CD14-positive monocyte (primary cell): ENCODE results near the gene SSPN. TPM values are rescaled to one million over a fixed set of nuclear protein-coding genes. Genes with fewer than 3 reads are reported as not detected.

ENCODE experiments used
- DNase-seq, 3 donors: peaks; one replicate each; pipeline ENCODE4 v3.0.0-alpha.2; 2011 to 2022
- H2AFZ ChIP-seq: 2 replicates; pipeline ENCODE4 v1.6.0; 2012; ENCODE audit warnings: mild to moderate bottlenecking, low read depth, low read length, inconsistent platforms; ENCODE audit not compliant: insufficient read depth, poor library complexity, severe bottlenecking
- H3K27ac ChIP-seq, 2 donors: 1 replicate in 1 of 2; 2 replicates in 1 of 2; pipeline ENCODE4 v1.5.1; 2012 to 2013; ENCODE audit warnings: low read length in 2 of 2, control low read depth in 1 of 2, inconsistent platforms in 1 of 2, low read depth in 1 of 2, mild to moderate bottlenecking in 1 of 2
- H3K27me3 ChIP-seq, 2 donors: one replicate each; pipeline versions ENCODE4 v1.6.0 to v1.6.1; 2011 to 2013; ENCODE audit warnings: low read length in 2 of 2; ENCODE audit not compliant: control insufficient read depth in 2 of 2, insufficient read depth in 2 of 2
- H3K36me3 ChIP-seq, 2 donors: replicated peaks in 1 of 2; 1 replicate in 1 of 2; 2 replicates in 1 of 2; pipeline versions ENCODE4 v1.5.1 to v1.6.1; 2012 to 2013; ENCODE audit warnings: low read length in 2 of 2, control low read depth in 1 of 2, inconsistent platforms in 1 of 2, mild to moderate bottlenecking in 1 of 2; ENCODE audit not compliant: insufficient read depth in 2 of 2, control insufficient read depth in 1 of 2
- H3K4me1 ChIP-seq, 2 donors: 1 replicate in 1 of 2; 2 replicates in 1 of 2; pipeline versions ENCODE4 v1.5.1 to v1.6.1; 2012 to 2013; ENCODE audit warnings: low read length in 2 of 2, control low read depth in 1 of 2, inconsistent platforms in 1 of 2, mild to moderate bottlenecking in 1 of 2, moderate library complexity in 1 of 2; ENCODE audit not compliant: insufficient read depth in 2 of 2, control insufficient read depth in 1 of 2
- H3K4me2 ChIP-seq: replicated peaks from 2 replicates; pipeline ENCODE3; 2012; ENCODE audit warnings: low read length, moderate library complexity, mild to moderate bottlenecking; ENCODE audit not compliant: poor library complexity, severe bottlenecking; ENCODE audit errors: extremely low read depth
- H3K4me3 ChIP-seq, 3 experiments: fragments of 200-600 bp in 1 of 3; sonication (generic) in 1 of 3; replicated peaks in 1 of 3; 1 replicate in 2 of 3; 2 replicates in 1 of 3; pipeline ENCODE4 v1.5.1; 2011 to 2013; ENCODE audit warnings: low read length in 3 of 3, mild to moderate bottlenecking in 3 of 3, control low read depth in 2 of 3, low read depth in 2 of 3, inconsistent platforms in 1 of 3, moderate library complexity in 1 of 3
- H3K79me2 ChIP-seq: 2 replicates; pipeline ENCODE4 v1.6.0; 2012; ENCODE audit warnings: mild to moderate bottlenecking, control low read depth, inconsistent platforms, low read length, moderate library complexity; ENCODE audit not compliant: insufficient read depth
- H3K9ac ChIP-seq: 2 replicates; pipeline ENCODE4 v1.6.0; 2017; ENCODE audit warnings: low read length, mild to moderate bottlenecking; ENCODE audit not compliant: insufficient read depth, poor library complexity, severe bottlenecking
- H3K9me3 ChIP-seq, 2 donors: replicated peaks in 1 of 2; 1 replicate in 1 of 2; 2 replicates in 1 of 2; pipeline versions ENCODE4 v1.5.1 to v1.6.1; 2012 to 2013; ENCODE audit warnings: low read length in 2 of 2, control low read depth in 1 of 2; ENCODE audit not compliant: control insufficient read depth in 1 of 2, insufficient read depth in 1 of 2
- H4K20me1 ChIP-seq: 2 replicates; pipeline ENCODE4 v1.6.0; 2012; ENCODE audit warnings: mild to moderate bottlenecking, low read length, control low read depth, moderate library complexity; ENCODE audit not compliant: insufficient read depth
- H3K27ac Mint-ChIP-seq, 7 donors: one replicate each; pipeline ENCODE4 v1.8.0; 2020; ENCODE audit warnings: mild to moderate bottlenecking in 7 of 7, mixed read lengths in 7 of 7, moderate library complexity in 6 of 7, inconsistent platforms in 2 of 7
- H3K27me3 Mint-ChIP-seq, 3 donors: one replicate each; pipeline ENCODE4 v1.8.0; 2021 to 2022; ENCODE audit warnings: low read depth in 3 of 3, mild to moderate bottlenecking in 3 of 3, mixed read lengths in 3 of 3, moderate library complexity in 3 of 3, inconsistent platforms in 1 of 3
- H3K36me3 Mint-ChIP-seq, 2 donors: one replicate each; pipeline ENCODE4 v1.8.0; 2020; ENCODE audit warnings: mixed read lengths in 2 of 2, inconsistent platforms in 1 of 2, mild to moderate bottlenecking in 1 of 2
- H3K4me1 Mint-ChIP-seq: one replicate; pipeline ENCODE4 v1.8.0; 2020; ENCODE audit warnings: mild to moderate bottlenecking, mixed read lengths
- H3K4me3 Mint-ChIP-seq, 2 donors: one replicate each; pipeline ENCODE4 v1.8.0; 2020; ENCODE audit warnings: mild to moderate bottlenecking in 2 of 2, mixed read lengths in 2 of 2, moderate library complexity in 1 of 2
- H3K9me3 Mint-ChIP-seq, 7 donors: one replicate each; pipeline ENCODE4 v1.8.0; 2020 to 2022; ENCODE audit warnings: mixed read lengths in 7 of 7, mild to moderate bottlenecking in 6 of 7, moderate library complexity in 6 of 7, inconsistent platforms in 2 of 7
- WGBS: methylation state at CpG from one replicate; pipeline ENCODE4 v1.1.5; 2013; ENCODE audit warnings: missing lambda C conversion rate; ENCODE audit not compliant: insufficient coverage; 5-methylcytosine and 5-hydroxymethylcytosine counted together
- intact Hi-C, 2 donors: fragments of 100-400 bp; cut with micrococcal nuclease; formaldehyde crosslinking; loops; one replicate each; pipeline versions ENCODE4 v1.15.0 to v1.15.1; 2023
- polyA plus RNA-seq, 3 donors: library from polyadenylated mRNA; depleted of rRNA in 1 of 3; unstranded in 2 of 3; stranded (reverse) in 1 of 3; fragments of 300-500 nt in 2 of 3; fragments of >200 nt in 1 of 3; fragmentation: Illumina TruSeq in 2 of 3; gene quantifications; 1 replicate in 2 of 3; 2 replicates in 1 of 3; pipeline ENCODE4 v1.2.3, GENCODE V29; 2012 to 2021
- TF ChIP-seq, protein P1 (sequence below): fragments of 200-600 bp; IDR thresholded peaks from one replicate; pipeline ENCODE4 v1.8.0; 2022; ENCODE audit warnings: antibody characterized with exemption, mild to moderate bottlenecking

SSPN gene
- polyA plus RNA-seq, 3 donors, result 0.15 TPM; not detected in 2

GRCh38 chr12:26177283-26177682 is 18.1 kb upstream of the SSPN start:
- H2AFZ ChIP-seq, result no peak overlapping the region
- intact Hi-C loops, result no loop called here
- H3K4me2 ChIP-seq, result no peak overlapping the region
- Mint-ChIP-seq H3K4me3 (no peak overlapping the region), H3K4me1 (no peaks in the 10 kb centered on the region), H3K36me3 (no peaks in the 10 kb centered on the region), H3K27ac (no peak overlapping the region), H3K9me3 (no peaks in the 10 kb centered on the region), H3K27me3 (peaks cover 2 to 6% (median 3%) of the 10 kb centered on the region in 3 donors)
- no peaks in the 10 kb centered on the region for H3K27me3 ChIP-seq
- H3K9ac ChIP-seq, result no peak overlapping the region
- no peaks in the 10 kb centered on the region for H4K20me1 ChIP-seq
- TF ChIP-seq, protein P1, sequence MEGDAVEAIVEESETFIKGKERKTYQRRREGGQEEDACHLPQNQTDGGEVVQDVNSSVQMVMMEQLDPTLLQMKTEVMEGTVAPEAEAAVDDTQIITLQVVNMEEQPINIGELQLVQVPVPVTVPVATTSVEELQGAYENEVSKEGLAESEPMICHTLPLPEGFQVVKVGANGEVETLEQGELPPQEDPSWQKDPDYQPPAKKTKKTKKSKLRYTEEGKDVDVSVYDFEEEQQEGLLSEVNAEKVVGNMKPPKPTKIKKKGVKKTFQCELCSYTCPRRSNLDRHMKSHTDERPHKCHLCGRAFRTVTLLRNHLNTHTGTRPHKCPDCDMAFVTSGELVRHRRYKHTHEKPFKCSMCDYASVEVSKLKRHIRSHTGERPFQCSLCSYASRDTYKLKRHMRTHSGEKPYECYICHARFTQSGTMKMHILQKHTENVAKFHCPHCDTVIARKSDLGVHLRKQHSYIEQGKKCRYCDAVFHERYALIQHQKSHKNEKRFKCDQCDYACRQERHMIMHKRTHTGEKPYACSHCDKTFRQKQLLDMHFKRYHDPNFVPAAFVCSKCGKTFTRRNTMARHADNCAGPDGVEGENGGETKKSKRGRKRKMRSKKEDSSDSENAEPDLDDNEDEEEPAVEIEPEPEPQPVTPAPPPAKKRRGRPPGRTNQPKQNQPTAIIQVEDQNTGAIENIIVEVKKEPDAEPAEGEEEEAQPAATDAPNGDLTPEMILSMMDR, result no peak
- no peaks in the 10 kb centered on the region for H3K9me3 ChIP-seq
- H3K4me3 ChIP-seq, result no peak overlapping the region
- peak in 1 of 3 donors; percentile 7 for DNase-seq
- no peaks in the 10 kb centered on the region for H3K79me2 ChIP-seq
- no peak overlapping the region for H3K27ac ChIP-seq
- no peaks in the 10 kb centered on the region for H3K36me3 ChIP-seq
- no peaks in the 10 kb centered on the region for H3K4me1 ChIP-seq
- WGBS, result 96% methylated on average over 3 of the region's 7 CpGs

DNA sequence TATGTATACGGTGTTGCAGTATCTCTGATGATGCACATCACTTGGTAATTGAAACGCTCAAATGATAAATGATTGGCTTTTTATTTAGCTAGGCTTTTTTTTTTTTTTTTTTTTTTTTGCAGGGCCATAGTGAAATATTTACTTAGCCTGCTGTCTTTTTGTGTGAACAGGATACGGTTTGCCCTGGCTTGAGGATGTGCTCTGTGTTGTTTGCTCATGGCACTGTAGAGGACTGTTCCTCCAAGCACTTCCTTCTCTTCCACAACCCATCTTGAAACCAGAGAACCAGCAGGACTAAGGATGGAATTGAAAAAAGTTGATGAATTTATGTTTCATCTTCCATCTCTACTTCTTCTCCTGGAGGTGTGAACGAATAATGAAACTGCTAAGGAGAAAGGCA is 15.5 kb upstream of the SSPN start:
- no peaks in the 10 kb centered on the region for H3K36me3 ChIP-seq
- no CpG with 5 or more reads among the region's 4 CpGs for WGBS
- peaks cover 2 to 7% (median 2%) of the 10 kb centered on the region in 3 donors for H3K27me3 Mint-ChIP-seq
- H3K36me3 Mint-ChIP-seq, result no peaks in the 10 kb centered on the region
- intact Hi-C loops, result no loop called here
- no peak overlapping the region for H2AFZ ChIP-seq
- no peaks in the 10 kb centered on the region for H3K4me1 Mint-ChIP-seq
- H3K4me3 ChIP-seq, result no peak overlapping the region
- no peaks in the 10 kb centered on the region for H3K4me1 ChIP-seq
- no peaks in the 10 kb centered on the region for H4K20me1 ChIP-seq
- no peaks in the 10 kb centered on the region for H3K9me3 Mint-ChIP-seq
- no peak overlapping the region for H3K27ac Mint-ChIP-seq
- H3K9ac ChIP-seq, result no peak overlapping the region
- TF ChIP-seq, protein P1, result no peak
- H3K27ac ChIP-seq, result no peak overlapping the region
- H3K9me3 ChIP-seq, result no peaks in the 10 kb centered on the region
- DNase-seq, result no peak
- H3K79me2 ChIP-seq, result no peaks in the 10 kb centered on the region
- no peak overlapping the region for H3K4me3 Mint-ChIP-seq
- no peak overlapping the region for H3K4me2 ChIP-seq
- no peaks in the 10 kb centered on the region for H3K27me3 ChIP-seq
